NCI-H82 treated with DMSO at 0.1 percent for 48 hours (cell line): Measurements from ENCODE around the gene HS1BP3.

Source experiments
- DNase-seq: peaks from one replicate; lab custom pipeline; 2025; ENCODE audit not compliant: unreplicated experiment; lab: John Stamatoyannopoulos, UW

Gene HS1BP3

GRCh38 chr2:20650877-20651730 lies at the start of gene HS1BP3:
TSS of gene HS1BP3 (minus strand) at chr2:20651098. CDS start at chr2:20651063, 35 bp downstream.
- DNase-seq, result peak; percentile 25

GRCh38 chr2:20698916-20699613 lies 48.2 kb upstream of the HS1BP3 start:
- DNase-seq, result no peak

- DNase-seq, result no peak
These were observed 46.5 kb upstream of the HS1BP3 start for GRCh38 chr2:20697322-20697934.

- no peak for DNase-seq
These were observed 45.5 kb upstream of the HS1BP3 start for GRCh38 chr2:20696366-20696765.

GRCh38 chr2:20693317-20693716 lies 42.4 kb upstream of the HS1BP3 start:
- no peak for DNase-seq

- no peak for DNase-seq
These were observed 41.2 kb upstream of the HS1BP3 start for GRCh38 chr2:20692081-20692480.

GRCh38 chr2:20691076-20691734 lies 40.3 kb upstream of the HS1BP3 start:
- DNase-seq, result no peak

GRCh38 chr2:20689428-20690264 lies 38.7 kb upstream of the HS1BP3 start:
- DNase-seq, result no peak

- no peak for DNase-seq
These were observed 36.4 kb upstream of the HS1BP3 start for GRCh38 chr2:20687260-20687832.

GRCh38 chr2:20684581-20685063 lies 33.7 kb upstream of the HS1BP3 start:
- no peak for DNase-seq

GRCh38 chr2:20682167-20682920 lies 31.4 kb upstream of the HS1BP3 start:
- no peak for DNase-seq

- no peak for DNase-seq
These were observed 30.0 kb upstream of the HS1BP3 start for GRCh38 chr2:20680744-20681375.

GRCh38 chr2:20678780-20679179 lies 27.9 kb upstream of the HS1BP3 start:
- DNase-seq, result no peak

- no peak for DNase-seq
These were observed 27.1 kb upstream of the HS1BP3 start for GRCh38 chr2:20678086-20678395.

GRCh38 chr2:20677301-20678085 lies 26.6 kb upstream of the HS1BP3 start:
- no peak for DNase-seq

GRCh38 chr2:20676353-20677215 lies 25.7 kb upstream of the HS1BP3 start:
- no peak for DNase-seq

GRCh38 chr2:20675701-20676352 lies 24.9 kb upstream of the HS1BP3 start:
- no peak for DNase-seq
